HCT116 (cell line): Measurements from ENCODE around the gene EEF1B2.

Source experiments
- CBX3 ChIP-seq: IDR thresholded peaks from 2 replicates; pipeline ENCODE4 v1.6.1; 2012; ENCODE audit warnings: low read depth
- CTCF ChIP-seq, 3 experiments: fragments of 200-600 bp in 1 of 3; sonication (generic) in 1 of 3; IDR thresholded peaks in 2 of 3; conservative IDR thresholded peaks in 1 of 3; 2 replicates each; pipeline ENCODE4 v1.5.1; 2012 to 2017; ENCODE audit warnings: low read depth in 2 of 3, low read length in 2 of 3, antibody characterized with exemption in 1 of 3, borderline replicate concordance in 1 of 3, control low read depth in 1 of 3, mild to moderate bottlenecking in 1 of 3, mixed read lengths in 1 of 3, mixed run types in 1 of 3, moderate library complexity in 1 of 3; ENCODE audit not compliant: insufficient read depth in 1 of 3
- EZH2 ChIP-seq: fragments of 200-600 bp; sonication (generic); IDR thresholded peaks from 2 replicates; pipeline ENCODE4 v1.6.1; 2017; ENCODE audit warnings: antibody characterized with exemption, mixed run types
- EZH2phosphoT487 ChIP-seq: fragments of 200-600 bp; IDR thresholded peaks from 2 replicates; pipeline ENCODE4 v1.6.1; 2018; ENCODE audit warnings: antibody characterized with exemption, borderline replicate concordance
- POLR2A ChIP-seq: IDR thresholded peaks from 2 replicates; pipeline ENCODE4 v1.7.0; 2011; ENCODE audit warnings: borderline replicate concordance; ENCODE audit not compliant: insufficient read depth, insufficient read length; ENCODE audit errors: extremely low read depth
- RAD21 ChIP-seq: IDR thresholded peaks from 2 replicates; pipeline ENCODE4 v1.6.1; 2012; ENCODE audit warnings: low read depth, mild to moderate bottlenecking
- SRF ChIP-seq: IDR thresholded peaks from 2 replicates; pipeline ENCODE4 v1.6.1; 2012; ENCODE audit warnings: low read depth
- YY1 ChIP-seq: IDR thresholded peaks from 2 replicates; pipeline ENCODE4 v1.6.1; 2011; ENCODE audit warnings: low read length, low read depth, moderate library complexity, mild to moderate bottlenecking; ENCODE audit not compliant: insufficient replicate concordance; ENCODE audit errors: extremely low read depth
- ZNF274 ChIP-seq: fragments of 200-500 bp; sonication (Bioruptor generic); IDR thresholded peaks from 2 replicates; pipeline ENCODE4 v1.6.1; 2014; ENCODE audit warnings: mild to moderate bottlenecking, low read depth, low read length, inconsistent platforms

DNA sequence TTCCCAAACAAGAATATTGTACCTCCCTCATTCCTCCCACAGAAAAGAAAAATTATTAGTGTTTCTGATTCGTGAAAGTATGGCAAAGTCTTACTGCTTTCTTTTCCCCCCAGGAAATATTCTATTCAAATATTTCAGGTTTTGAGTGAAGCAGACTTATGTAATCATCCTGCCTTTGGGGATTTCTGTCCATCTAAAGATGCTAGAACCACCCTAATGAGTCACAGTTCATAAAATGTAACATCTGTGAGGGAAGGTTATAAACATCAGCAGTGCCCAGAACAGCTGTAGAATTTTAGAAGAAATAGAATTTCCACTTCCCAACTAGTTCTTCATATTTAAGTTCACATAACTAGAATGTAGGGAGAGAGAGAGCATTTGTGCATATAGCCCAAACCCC is 39.0 kb downstream of the EEF1B2 start:
- TF ChIP-seq POLR2A = no peak
- no peak for TF ChIP-seq CTCF (IDR thresholded peaks at IDR 0.05 in 2 of 3, conservative IDR thresholded peaks at IDR 0.05 in 1 of 3; ENCODE audit: borderline replicate concordance in 1 of 3, insufficient read depth in 1 of 3, low read depth in 2 of 3, low read length in 2 of 3)
- no peak for TF ChIP-seq YY1
- TF ChIP-seq ZNF274 = no peak
- TF ChIP-seq EZH2phosphoT487 = no peak
- no peak for TF ChIP-seq RAD21
- no peak for TF ChIP-seq SRF
- TF ChIP-seq CBX3 = no peak
- no peak for TF ChIP-seq EZH2
